Endothelial cell of umbilical vein (primary cell): ENCODE data around the gene SEC22C. TPM values are rescaled to one million over a fixed set of nuclear protein-coding genes. Genes with fewer than 3 reads are reported as not detected.

Source experiments
- BruUV-seq: library from RNA; stranded (reverse); fragments of 400-500 nt; replicated peaks from 2 replicates; lab custom pipeline; 2021; lab: Mats Ljungman, UMichigan
- CTCF ChIA-PET: fragments of 300-600, 350-600 bp; sonication (Branson Sonifier 250); formaldehyde crosslinking; loops from one replicate; lab custom pipeline; 2021; ENCODE audit warnings: antibody characterized with exemption, inconsistent platforms; lab: Charles Lee
- POLR2A ChIA-PET: fragments of 300-600, 350-600 bp; sonication (Branson Sonifier 250); formaldehyde crosslinking; loops from one replicate; lab custom pipeline; 2021; ENCODE audit warnings: antibody characterized with exemption, inconsistent platforms; lab: Charles Lee
- DNase-seq: peaks from one replicate; pipeline ENCODE4 v3.0.0-alpha.2; 2011; ENCODE audit warnings: low read depth, low spot score
- FAIRE-seq: peaks from 2 replicates; lab custom pipeline; 2011; peaks lifted over from hg19 to GRCh38; lab: Jason Lieb, UNC
- H2AFZ ChIP-seq: 2 replicates; pipeline ENCODE4 v1.6.0; 2012; ENCODE audit warnings: low read depth, low read length, control low read depth, inconsistent platforms
- H3K27ac ChIP-seq: 2 replicates; pipeline ENCODE4 v1.5.1; 2011; ENCODE audit warnings: low read depth, mild to moderate bottlenecking, control low read depth, low read length, moderate library complexity; ENCODE audit not compliant: insufficient read depth
- H3K27me3 ChIP-seq, 2 experiments: 2 replicates each; pipeline versions ENCODE4 v1.6.0 to v1.6.1; 2011; ENCODE audit warnings: low read length in 2 of 2, mixed read lengths in 1 of 2; ENCODE audit not compliant: control insufficient read depth in 2 of 2, insufficient read depth in 2 of 2
- H3K36me3 ChIP-seq, 2 experiments: 2 replicates in 1 of 2; 3 replicates in 1 of 2; pipeline ENCODE4 v1.5.1; 2011; ENCODE audit warnings: low read length in 2 of 2, mild to moderate bottlenecking in 1 of 2, moderate library complexity in 1 of 2; ENCODE audit not compliant: control insufficient read depth in 2 of 2, insufficient read depth in 2 of 2; ENCODE audit errors: extremely low read depth in 1 of 2
- H3K4me1 ChIP-seq: 3 replicates; pipeline ENCODE4 v1.5.1; 2011; ENCODE audit warnings: mild to moderate bottlenecking, low read length; ENCODE audit not compliant: control insufficient read depth, insufficient read depth; ENCODE audit errors: extremely low read depth
- H3K4me2 ChIP-seq: 2 replicates; pipeline ENCODE4 v1.6.1; 2011; ENCODE audit warnings: low read length, control low read depth, mixed read lengths; ENCODE audit not compliant: insufficient read depth
- H3K4me3 ChIP-seq, 3 experiments: fragments of 200-600 bp in 1 of 3; sonication (generic), shearing (Covaris generic) in 1 of 3; replicated peaks in 1 of 3; 2 replicates each; pipeline ENCODE4 v1.5.1; 2011 to 2016; ENCODE audit warnings: control low read depth in 3 of 3, low read length in 3 of 3, mild to moderate bottlenecking in 2 of 3, inconsistent platforms in 1 of 3, low read depth in 1 of 3, moderate library complexity in 1 of 3; ENCODE audit not compliant: insufficient read depth in 1 of 3
- H3K79me2 ChIP-seq: 2 replicates; pipeline ENCODE4 v1.6.0; 2012; ENCODE audit warnings: low read length, inconsistent platforms; ENCODE audit not compliant: control insufficient read depth, insufficient read depth
- H3K9ac ChIP-seq: replicated peaks from 2 replicates; pipeline ENCODE3; 2011; ENCODE audit warnings: low read length, control low read depth; ENCODE audit not compliant: insufficient read depth; ENCODE audit errors: extremely low read depth
- H3K9me1 ChIP-seq: replicated peaks from 3 replicates; pipeline ENCODE4 v1.6.0; 2011; ENCODE audit warnings: mild to moderate bottlenecking, low read length; ENCODE audit not compliant: control insufficient read depth, insufficient read depth; ENCODE audit errors: extremely low read depth
- H3K9me3 ChIP-seq: replicated peaks from 2 replicates; pipeline ENCODE4 v1.5.1; 2012; ENCODE audit warnings: low read length, inconsistent platforms; ENCODE audit not compliant: control insufficient read depth, insufficient read depth
- H4K20me1 ChIP-seq: replicated peaks from 2 replicates; pipeline ENCODE3; 2011; ENCODE audit warnings: mild to moderate bottlenecking, low read length; ENCODE audit not compliant: control insufficient read depth, insufficient read depth; ENCODE audit errors: extremely low read depth
- EZH2 ChIP-seq: IDR thresholded peaks from 2 replicates; pipeline ENCODE4 v1.6.1; 2012; ENCODE audit warnings: borderline replicate concordance, low read depth, mild to moderate bottlenecking, moderate library complexity, low read length, inconsistent platforms; ENCODE audit not compliant: severe bottlenecking
- FOS ChIP-seq: IDR thresholded peaks from 2 replicates; pipeline ENCODE4 v1.6.1; 2011; ENCODE audit warnings: mild to moderate bottlenecking, low read length, moderate library complexity, borderline replicate concordance; ENCODE audit not compliant: insufficient read depth
- GATA2 ChIP-seq: IDR thresholded peaks from 2 replicates; pipeline ENCODE4 v1.7.0; 2011; ENCODE audit warnings: low read depth, mild to moderate bottlenecking, moderate library complexity, mixed read lengths, low read length; ENCODE audit not compliant: insufficient read length, insufficient read depth
- JUN ChIP-seq: IDR thresholded peaks from 2 replicates; pipeline ENCODE4 v1.6.1; 2011; ENCODE audit warnings: borderline replicate concordance, low read depth; ENCODE audit not compliant: insufficient read length, insufficient read depth
- MYC ChIP-seq: IDR thresholded peaks from one replicate; pipeline ENCODE4 v1.6.1; 2011; ENCODE audit warnings: mild to moderate bottlenecking, low read depth, low read length
- POLR2A ChIP-seq: IDR thresholded peaks from 2 replicates; pipeline ENCODE4 v1.6.1; 2012; ENCODE audit warnings: low read depth, mild to moderate bottlenecking, control low read depth, low read length
- POLR2AphosphoS5 ChIP-seq: IDR thresholded peaks from 2 replicates; pipeline ENCODE4 v1.6.1; 2012; ENCODE audit warnings: low read depth, mild to moderate bottlenecking, control low read depth, low read length, moderate library complexity; ENCODE audit not compliant: insufficient read depth
- dilution Hi-C: fragments of 300-500 bp; cut with MboI; formaldehyde crosslinking; loops from one replicate; pipeline ENCODE4 v1.15.0; 2019; ENCODE audit warnings: low sequenced_read_pairs; ENCODE audit not compliant: extremely low pct_ligation_motif_present
- intact Hi-C: fragments of 100-400 bp; cut with micrococcal nuclease; formaldehyde crosslinking; loops from one replicate; pipeline ENCODE4 v1.10.0; 2022
- polyA plus RNA-seq, 4 experiments: library from polyadenylated mRNA; depleted of rRNA in 3 of 4; stranded (reverse) in 3 of 4; unstranded in 1 of 4; fragments of >200 nt; gene quantifications; 2 replicates each; pipeline versions ENCODE4 v1.2.1 to v1.2.3, GENCODE V29; 2011 to 2012; ENCODE audit warnings: missing spikeins in 1 of 4
- total RNA-seq: library from RNA; stranded (reverse); gene quantifications from 2 replicates; pipeline ENCODE4 v1.2.3, GENCODE V29; 2021
- TF ChIP-seq, protein P1 (sequence below): IDR thresholded peaks from 2 replicates; pipeline ENCODE4 v1.6.1; 2011; ENCODE audit not compliant: insufficient read depth, insufficient read length
- TF ChIP-seq, protein P2 (sequence below), 2 donors: IDR thresholded peaks; 1 replicate in 1 of 2; 2 replicates in 1 of 2; pipeline ENCODE4 v1.5.1; 2011; ENCODE audit warnings: low read length in 2 of 2, mild to moderate bottlenecking in 2 of 2, moderate library complexity in 2 of 2, control low read depth in 1 of 2, inconsistent platforms in 1 of 2, low read depth in 1 of 2; ENCODE audit not compliant: insufficient read depth in 1 of 2; ENCODE audit errors: extremely low read depth in 1 of 2

Gene SEC22C
- total and polyA plus RNA-seq, 2 donors (not counting 3 experiments of a cell fraction or from before 2014, with no cell fraction given), result 43.9 to 61.9 TPM

DNA sequence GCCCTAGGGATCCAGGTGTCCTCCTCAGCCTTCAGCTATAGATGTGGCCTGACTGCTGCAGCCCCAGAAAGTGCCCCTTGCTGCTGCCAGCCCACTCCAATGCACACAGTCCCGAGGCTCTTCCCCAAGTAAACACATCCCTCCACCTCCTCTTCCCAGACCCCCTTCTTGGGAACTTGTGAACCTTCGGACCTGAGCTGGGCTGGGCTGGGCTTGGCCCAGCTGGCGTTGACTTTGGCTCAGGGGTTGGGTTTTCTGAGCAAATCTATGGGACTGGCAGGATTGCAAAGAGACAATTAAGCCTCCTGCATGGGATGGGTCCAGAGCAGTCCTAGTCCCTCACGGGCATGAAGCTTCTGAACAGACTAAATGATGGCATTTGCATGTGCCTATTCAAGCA lies 64.7 kb downstream of the SEC22C start:
- intact Hi-C loops (no loop called here), dilution Hi-C loops (no loop called here)
- BruUV-seq, result no TSS peak
- Histone ChIP-seq H2AFZ (no peak overlapping the region), H3K9ac (no peak overlapping the region), H3K27me3 (no peaks in the 10 kb centered on the region), H3K4me1 (peaks cover 4% of the 10 kb centered on the region), H3K79me2 (no peaks in the 10 kb centered on the region), H3K36me3 (no peaks in the 10 kb centered on the region), H3K4me3 (no peak overlapping the region), H3K9me1 (no peaks in the 10 kb centered on the region), H4K20me1 (no peaks in the 10 kb centered on the region), H3K4me2 (no peak overlapping the region), H3K9me3 (no peaks in the 10 kb centered on the region), H3K27ac (no peak overlapping the region)
- DNase-seq (no peak), FAIRE-seq (no peak)
- CTCF ChIA-PET, result interaction anchor here (0.9 to 1.5 kb wide), 2 partner anchors 30 to 270 kb away, joined by 3 to 4 read pairs; no protein-coding TSS in a partner anchor
- TF ChIP-seq GATA2 (no peak), EZH2 (no peak), POLR2A (no peak), JUN (no peak)
- TF ChIP-seq, protein P1, sequence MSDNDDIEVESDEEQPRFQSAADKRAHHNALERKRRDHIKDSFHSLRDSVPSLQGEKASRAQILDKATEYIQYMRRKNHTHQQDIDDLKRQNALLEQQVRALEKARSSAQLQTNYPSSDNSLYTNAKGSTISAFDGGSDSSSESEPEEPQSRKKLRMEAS, result no peak
- POLR2A ChIA-PET, result no interaction called here

DNA sequence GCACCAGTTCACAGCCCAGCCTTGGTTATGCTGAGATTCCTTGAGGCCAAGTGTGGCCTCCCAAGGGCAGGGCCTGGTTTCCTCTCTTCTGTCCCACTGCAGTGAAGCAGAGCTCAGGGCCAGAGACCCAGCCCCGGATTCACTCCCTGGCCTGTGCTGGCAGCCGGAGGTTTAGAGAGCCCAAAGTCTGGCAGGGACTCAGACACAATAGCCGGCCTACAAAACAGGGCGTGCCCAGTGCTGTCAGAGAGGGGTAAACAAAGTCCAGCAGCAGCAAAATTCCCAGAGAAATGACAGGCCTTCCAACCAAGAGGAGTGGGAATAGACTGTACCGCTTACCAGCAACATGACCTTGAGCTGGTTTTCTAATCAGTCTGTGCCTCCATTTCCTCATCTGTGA lies 65.3 kb downstream of the SEC22C start:
- H3K4me1 ChIP-seq, result peaks cover 4% of the 10 kb centered on the region
- no peaks in the 10 kb centered on the region for H4K20me1 ChIP-seq
- no peak for DNase-seq
- ChIA-PET CTCF (interaction anchor here (0.9 to 1.5 kb wide), 2 partner anchors 31 to 269 kb away, joined by 3 to 4 read pairs; no protein-coding TSS in a partner anchor), POLR2A (no interaction called here)
- no peak overlapping the region for H3K9ac ChIP-seq
- H3K79me2 ChIP-seq, result no peaks in the 10 kb centered on the region
- intact Hi-C loops, result no loop called here
- no peak overlapping the region for H3K4me3 ChIP-seq
- no peaks in the 10 kb centered on the region for H3K36me3 ChIP-seq
- H3K27ac ChIP-seq, result no peak overlapping the region
- no peak overlapping the region for H3K4me2 ChIP-seq
- H3K27me3 ChIP-seq, result peaks cover 0 to 3% of the 10 kb centered on the region in 2 experiments
- no peaks in the 10 kb centered on the region for H3K9me3 ChIP-seq
- dilution Hi-C loops, result no loop called here
- TF ChIP-seq, protein P1, result no peak
- TF ChIP-seq POLR2AphosphoS5 (no peak), GATA2 (no peak), MYC (no peak), FOS (no peak), POLR2A (no peak), JUN (no peak), EZH2 (no peak)
- TF ChIP-seq, protein P2, sequence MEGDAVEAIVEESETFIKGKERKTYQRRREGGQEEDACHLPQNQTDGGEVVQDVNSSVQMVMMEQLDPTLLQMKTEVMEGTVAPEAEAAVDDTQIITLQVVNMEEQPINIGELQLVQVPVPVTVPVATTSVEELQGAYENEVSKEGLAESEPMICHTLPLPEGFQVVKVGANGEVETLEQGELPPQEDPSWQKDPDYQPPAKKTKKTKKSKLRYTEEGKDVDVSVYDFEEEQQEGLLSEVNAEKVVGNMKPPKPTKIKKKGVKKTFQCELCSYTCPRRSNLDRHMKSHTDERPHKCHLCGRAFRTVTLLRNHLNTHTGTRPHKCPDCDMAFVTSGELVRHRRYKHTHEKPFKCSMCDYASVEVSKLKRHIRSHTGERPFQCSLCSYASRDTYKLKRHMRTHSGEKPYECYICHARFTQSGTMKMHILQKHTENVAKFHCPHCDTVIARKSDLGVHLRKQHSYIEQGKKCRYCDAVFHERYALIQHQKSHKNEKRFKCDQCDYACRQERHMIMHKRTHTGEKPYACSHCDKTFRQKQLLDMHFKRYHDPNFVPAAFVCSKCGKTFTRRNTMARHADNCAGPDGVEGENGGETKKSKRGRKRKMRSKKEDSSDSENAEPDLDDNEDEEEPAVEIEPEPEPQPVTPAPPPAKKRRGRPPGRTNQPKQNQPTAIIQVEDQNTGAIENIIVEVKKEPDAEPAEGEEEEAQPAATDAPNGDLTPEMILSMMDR (IDR thresholded peaks at IDR 0.05; ENCODE audit: extremely low read depth in 1 of 2, insufficient read depth in 1 of 2, low read depth in 1 of 2, low read length in 2 of 2), result no peak
- H3K9me1 ChIP-seq, result no peaks in the 10 kb centered on the region
- FAIRE-seq, result no peak
- no peak overlapping the region for H2AFZ ChIP-seq
- BruUV-seq, result no TSS peak
